BE2C (cell line): Measurements from ENCODE around the gene DAPP1.

Experiments
- DNase-seq: peaks from one replicate; pipeline ENCODE4 v3.0.0-alpha.2; 2020
- H3K27me3 ChIP-seq: fragments of 250-450 bp; sonication (Bioruptor Pico); 2 replicates; pipeline ENCODE4 v1.5.1; 2020; ENCODE audit warnings: mild to moderate bottlenecking
- H3K36me3 ChIP-seq: fragments of 250-450 bp; sonication (Bioruptor Pico); 2 replicates; pipeline ENCODE4 v1.5.1; 2020; ENCODE audit warnings: mild to moderate bottlenecking
- H3K4me1 ChIP-seq: fragments of 250-450 bp; sonication (Bioruptor Pico); 2 replicates; pipeline ENCODE4 v1.5.1; 2020
- H3K4me3 ChIP-seq: 2 replicates; pipeline ENCODE4 v1.5.1; 2011; ENCODE audit warnings: low read depth, low read length
- H3K9me3 ChIP-seq: fragments of 250-450 bp; sonication (Bioruptor Pico); 2 replicates; pipeline ENCODE4 v1.5.1; 2020
- CTCF ChIP-seq: IDR thresholded peaks from 2 replicates; pipeline ENCODE4 v1.5.1; 2012; ENCODE audit warnings: mild to moderate bottlenecking, low read depth, low read length

Gene DAPP1

GRCh38 chr4:99801005-99801699 is 15.5 kb upstream of the DAPP1 start:
- Histone ChIP-seq H3K36me3 (no peaks in the 10 kb centered on the region), H3K27me3 (peaks cover 7% of the 10 kb centered on the region; the same call in 1 of the 2 replicates), H3K9me3 (no peaks in the 10 kb centered on the region), H3K4me3 (no peak overlapping the region), H3K4me1 (no peaks in the 10 kb centered on the region)
- TF ChIP-seq CTCF = no peak
- DNase-seq = no peak

GRCh38 chr4:99803566-99804101 is 13.0 kb upstream of the DAPP1 start:
- Histone ChIP-seq H3K4me1 (no peaks in the 10 kb centered on the region), H3K4me3 (no peak overlapping the region), H3K36me3 (no peaks in the 10 kb centered on the region), H3K9me3 (no peaks in the 10 kb centered on the region), H3K27me3 (peaks cover 12% of the 10 kb centered on the region)
- TF ChIP-seq CTCF = no peak
- DNase-seq = no peak

GRCh38 chr4:99806545-99806944 is 10.1 kb upstream of the DAPP1 start:
- Histone ChIP-seq H3K36me3 (no peaks in the 10 kb centered on the region), H3K4me3 (no peak overlapping the region), H3K9me3 (no peaks in the 10 kb centered on the region), H3K27me3 (peaks cover 12% of the 10 kb centered on the region; the same call in 1 of the 2 replicates), H3K4me1 (no peaks in the 10 kb centered on the region)
- TF ChIP-seq CTCF = no peak
- DNase-seq = no peak

- Histone ChIP-seq H3K27me3 (peaks cover 12% of the 10 kb centered on the region; the same call in 1 of the 2 replicates), H3K9me3 (no peaks in the 10 kb centered on the region), H3K4me3 (no peak overlapping the region), H3K36me3 (no peaks in the 10 kb centered on the region), H3K4me1 (no peaks in the 10 kb centered on the region)
- DNase-seq = no peak
- TF ChIP-seq CTCF = no peak
These were observed 9.0 kb upstream of the DAPP1 start for GRCh38 chr4:99807666-99808065.

GRCh38 chr4:99808260-99808857 is 8.3 kb upstream of the DAPP1 start:
- no peaks in the 10 kb centered on the region for H3K36me3 ChIP-seq
- peak; percentile 83 for TF ChIP-seq CTCF
- peak; percentile 59 for DNase-seq
- no peaks in the 10 kb centered on the region for H3K9me3 ChIP-seq
- no peak overlapping the region for H3K4me3 ChIP-seq
- no peaks in the 10 kb centered on the region for H3K4me1 ChIP-seq
- H3K27me3 ChIP-seq = peaks cover 12% of the 10 kb centered on the region; the same call in 1 of the 2 replicates

- H3K9me3 ChIP-seq = no peaks in the 10 kb centered on the region
- H3K4me1 ChIP-seq = no peaks in the 10 kb centered on the region
- no peak overlapping the region for H3K4me3 ChIP-seq
- peaks cover 9% of the 10 kb centered on the region; the same call in 1 of the 2 replicates for H3K27me3 ChIP-seq
- H3K36me3 ChIP-seq = no peaks in the 10 kb centered on the region
- no peak for DNase-seq
- TF ChIP-seq CTCF = no peak
These were observed 7.3 kb upstream of the DAPP1 start for GRCh38 chr4:99809326-99809725.
